ENCODE data around the gene CTTN.

DNA sequence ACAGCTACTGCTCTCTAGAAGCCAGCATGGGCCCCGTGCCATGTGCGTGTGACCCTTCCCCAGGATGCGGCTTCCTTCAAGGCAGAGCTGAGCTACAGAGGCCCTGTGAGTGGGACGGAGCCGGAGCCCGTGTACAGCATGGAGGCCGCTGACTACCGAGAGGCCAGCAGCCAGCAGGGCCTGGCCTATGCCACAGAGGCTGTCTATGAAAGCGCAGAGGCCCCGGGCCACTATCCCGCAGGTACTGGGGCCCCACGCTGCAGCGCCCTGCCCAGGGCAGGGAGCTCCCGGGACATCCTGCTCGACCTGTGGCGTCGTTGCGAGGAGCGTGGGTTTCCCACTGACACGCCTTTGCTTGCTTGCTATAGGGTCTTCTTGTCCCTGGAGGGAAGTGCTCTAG is 34.7 kb downstream of the CTTN start:
- TF ChIP-seq, protein P1, sequence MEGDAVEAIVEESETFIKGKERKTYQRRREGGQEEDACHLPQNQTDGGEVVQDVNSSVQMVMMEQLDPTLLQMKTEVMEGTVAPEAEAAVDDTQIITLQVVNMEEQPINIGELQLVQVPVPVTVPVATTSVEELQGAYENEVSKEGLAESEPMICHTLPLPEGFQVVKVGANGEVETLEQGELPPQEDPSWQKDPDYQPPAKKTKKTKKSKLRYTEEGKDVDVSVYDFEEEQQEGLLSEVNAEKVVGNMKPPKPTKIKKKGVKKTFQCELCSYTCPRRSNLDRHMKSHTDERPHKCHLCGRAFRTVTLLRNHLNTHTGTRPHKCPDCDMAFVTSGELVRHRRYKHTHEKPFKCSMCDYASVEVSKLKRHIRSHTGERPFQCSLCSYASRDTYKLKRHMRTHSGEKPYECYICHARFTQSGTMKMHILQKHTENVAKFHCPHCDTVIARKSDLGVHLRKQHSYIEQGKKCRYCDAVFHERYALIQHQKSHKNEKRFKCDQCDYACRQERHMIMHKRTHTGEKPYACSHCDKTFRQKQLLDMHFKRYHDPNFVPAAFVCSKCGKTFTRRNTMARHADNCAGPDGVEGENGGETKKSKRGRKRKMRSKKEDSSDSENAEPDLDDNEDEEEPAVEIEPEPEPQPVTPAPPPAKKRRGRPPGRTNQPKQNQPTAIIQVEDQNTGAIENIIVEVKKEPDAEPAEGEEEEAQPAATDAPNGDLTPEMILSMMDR (IDR thresholded peaks at IDR 0.05): no peak
- TF ChIP-seq POLR2A (IDR thresholded peaks at IDR 0.05): no peak

Data from testis (tissue), 2 donors.